HepG2 (cell line): Measurements from ENCODE around the gene SH3D19.

Experiments used
- NFIC ChIP-seq: IDR thresholded peaks from 2 replicates; pipeline ENCODE4 v1.6.1; 2012; ENCODE audit warnings: mild to moderate bottlenecking, low read length, inconsistent platforms
- TF ChIP-seq, protein P1 (sequence below): sonication (generic); formaldehyde crosslinking; IDR thresholded peaks from 2 replicates; pipeline ENCODE4 v1.5.0; 2020; ENCODE audit warnings: mild to moderate bottlenecking, missing genetic modification reagents, moderate library complexity

DNA sequence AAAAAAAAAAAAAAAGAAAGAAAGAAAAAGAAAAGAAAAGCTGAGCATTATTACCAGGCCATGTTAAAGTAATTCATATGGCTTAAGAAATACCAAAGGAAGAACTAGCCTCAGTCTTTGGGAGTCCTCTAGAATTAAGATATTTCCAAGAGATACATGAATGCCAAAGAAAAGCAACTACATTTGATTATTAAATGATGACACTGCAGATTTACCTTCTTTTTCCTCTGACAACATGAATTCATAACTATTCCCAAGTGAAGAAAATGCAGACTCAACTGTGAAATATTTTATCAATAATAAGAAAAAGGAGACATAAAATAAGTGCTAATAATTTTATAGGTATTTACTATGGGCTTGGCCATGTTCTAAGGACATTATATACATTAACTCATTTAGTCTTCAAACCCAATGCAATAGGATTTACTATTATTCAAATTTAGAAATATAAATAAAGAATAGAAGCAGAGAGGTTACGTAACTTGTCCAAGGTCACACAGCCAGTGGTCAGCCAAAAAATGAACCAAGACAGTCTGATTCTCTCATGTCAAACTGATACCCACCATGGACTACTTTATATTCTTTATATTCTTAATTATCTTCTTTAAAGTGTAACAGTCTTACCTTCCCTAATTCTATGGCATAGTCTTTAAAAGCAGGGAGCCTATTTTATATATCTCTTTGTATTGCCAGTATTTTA, 6.9 kb downstream of the SH3D19 start:
- no peak for TF ChIP-seq NFIC
- TF ChIP-seq, protein P1, sequence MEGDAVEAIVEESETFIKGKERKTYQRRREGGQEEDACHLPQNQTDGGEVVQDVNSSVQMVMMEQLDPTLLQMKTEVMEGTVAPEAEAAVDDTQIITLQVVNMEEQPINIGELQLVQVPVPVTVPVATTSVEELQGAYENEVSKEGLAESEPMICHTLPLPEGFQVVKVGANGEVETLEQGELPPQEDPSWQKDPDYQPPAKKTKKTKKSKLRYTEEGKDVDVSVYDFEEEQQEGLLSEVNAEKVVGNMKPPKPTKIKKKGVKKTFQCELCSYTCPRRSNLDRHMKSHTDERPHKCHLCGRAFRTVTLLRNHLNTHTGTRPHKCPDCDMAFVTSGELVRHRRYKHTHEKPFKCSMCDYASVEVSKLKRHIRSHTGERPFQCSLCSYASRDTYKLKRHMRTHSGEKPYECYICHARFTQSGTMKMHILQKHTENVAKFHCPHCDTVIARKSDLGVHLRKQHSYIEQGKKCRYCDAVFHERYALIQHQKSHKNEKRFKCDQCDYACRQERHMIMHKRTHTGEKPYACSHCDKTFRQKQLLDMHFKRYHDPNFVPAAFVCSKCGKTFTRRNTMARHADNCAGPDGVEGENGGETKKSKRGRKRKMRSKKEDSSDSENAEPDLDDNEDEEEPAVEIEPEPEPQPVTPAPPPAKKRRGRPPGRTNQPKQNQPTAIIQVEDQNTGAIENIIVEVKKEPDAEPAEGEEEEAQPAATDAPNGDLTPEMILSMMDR = no peak
